Raji (cell line): ENCODE results near the gene SCN1B.

Experiments
- POLR2A ChIP-seq: IDR thresholded peaks from 2 replicates; pipeline ENCODE4 v1.6.1; 2011; ENCODE audit warnings: low read depth, low read length, control low read depth; ENCODE audit not compliant: insufficient read depth

SCN1B gene

DNA sequence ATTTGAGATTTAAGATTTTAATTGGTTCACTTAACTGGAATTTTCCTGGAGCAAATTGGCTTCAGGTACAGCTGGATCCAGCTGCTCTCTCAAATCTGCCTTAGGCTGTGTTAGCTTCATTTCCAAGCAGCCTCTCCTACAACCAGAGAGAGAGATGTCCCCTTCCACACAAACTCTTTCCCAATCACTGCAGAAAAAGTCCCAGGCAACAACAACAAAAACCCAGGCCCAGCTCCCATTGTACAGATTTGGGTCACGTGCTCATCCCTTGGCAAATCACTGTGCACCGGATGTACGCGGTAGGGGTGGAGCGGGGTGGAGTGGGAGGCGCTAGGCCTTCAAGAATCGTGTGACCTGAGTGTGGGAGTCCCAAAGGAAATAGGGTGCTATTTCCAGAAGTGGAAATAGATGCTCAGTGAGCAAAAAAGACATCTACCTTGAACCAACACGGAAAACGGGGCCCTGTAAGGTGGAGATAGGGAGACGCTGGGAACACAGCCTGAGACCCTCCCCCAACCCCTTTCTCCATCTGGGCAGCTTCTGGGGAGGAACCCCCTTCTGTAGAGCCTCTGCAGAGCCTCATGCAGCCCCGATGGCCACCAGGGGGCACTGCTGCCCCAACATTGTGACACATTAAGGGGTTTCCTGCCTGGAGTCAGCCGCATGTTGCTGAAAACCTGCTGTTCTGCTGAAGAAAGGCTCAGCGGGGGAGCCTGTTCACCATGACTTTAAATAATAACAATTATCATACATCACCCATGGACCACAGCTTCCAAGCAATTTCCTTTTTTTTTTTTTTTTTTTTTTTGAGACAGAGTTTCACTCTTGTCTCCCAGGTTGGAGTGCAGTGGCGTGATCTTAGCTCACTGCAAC is 36.7 kb downstream of the SCN1B start:
- peak; percentile 57; the same call in 1 of the 2 replicates for TF ChIP-seq POLR2A

DNA sequence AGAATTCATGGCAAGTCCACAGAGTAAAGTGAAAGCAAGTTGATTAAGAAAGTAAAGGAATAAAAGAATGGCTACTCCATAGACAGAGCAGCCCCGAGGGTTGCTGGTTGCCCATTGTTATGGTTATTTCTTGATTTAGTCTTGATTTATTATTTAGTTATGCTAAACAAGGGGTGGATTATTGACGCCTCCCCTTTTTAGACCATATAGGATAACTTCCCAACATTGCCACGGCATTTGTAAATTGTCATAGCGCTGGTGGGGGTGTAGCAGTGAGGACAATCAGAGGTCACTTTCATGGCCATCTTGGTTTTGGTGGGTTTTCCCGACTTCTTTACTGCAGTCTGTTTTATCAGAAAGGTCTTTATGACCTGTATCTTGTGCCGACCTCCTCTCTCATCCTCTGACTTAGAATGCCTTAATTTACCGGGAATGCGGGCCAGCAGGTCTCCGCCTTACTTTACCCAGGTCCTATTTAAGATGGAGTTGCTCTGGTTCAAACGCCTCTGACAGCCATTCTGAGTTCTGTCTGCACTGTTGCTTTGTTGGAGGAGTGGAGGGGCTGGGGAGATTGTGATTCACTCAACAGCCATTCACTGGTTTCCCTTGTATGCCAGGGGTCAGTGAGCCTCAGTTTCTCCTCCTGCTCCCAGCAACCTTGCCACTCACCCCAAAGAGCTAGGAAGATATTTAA is 38.8 kb downstream of the SCN1B start:
- TF ChIP-seq POLR2A, result no peak

DNA sequence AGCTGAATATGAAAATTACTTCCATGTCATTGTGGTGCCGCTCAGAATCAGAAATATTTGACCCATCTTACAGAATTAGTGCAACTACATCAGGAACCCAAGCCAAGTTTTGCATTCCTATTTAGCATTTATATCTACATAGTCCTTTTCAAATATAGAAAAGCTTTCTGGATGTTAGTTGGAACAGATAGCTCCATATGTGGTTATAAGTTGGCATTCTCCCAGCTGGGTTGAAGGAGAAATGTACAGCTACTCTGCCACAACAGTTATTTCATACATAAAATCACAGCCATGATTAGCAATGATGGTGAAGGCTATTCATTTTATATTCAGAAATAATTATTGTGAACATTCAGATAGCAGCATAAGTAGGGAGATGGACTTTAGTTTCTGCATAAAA is 39.4 kb downstream of the SCN1B start:
- no peak for TF ChIP-seq POLR2A

DNA sequence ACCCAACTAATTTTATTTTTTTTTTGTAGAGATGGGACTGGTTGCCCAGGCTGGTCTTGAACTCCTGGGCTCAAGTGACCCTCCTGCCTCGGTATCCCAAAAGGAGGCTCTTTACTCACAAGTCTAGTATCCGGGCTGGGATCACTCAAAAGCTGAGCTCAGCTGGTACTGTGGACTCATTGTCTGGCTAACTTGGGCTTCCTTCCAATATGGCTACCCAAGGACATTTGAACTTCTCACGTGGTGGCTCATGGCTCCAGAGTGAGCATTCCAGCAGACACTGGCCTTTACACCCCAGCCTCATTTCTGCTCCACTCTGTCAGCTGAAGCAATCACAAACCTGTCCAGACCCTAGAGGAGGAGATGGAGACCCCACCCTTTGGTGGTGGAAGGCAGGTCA is 40.2 kb downstream of the SCN1B start:
- TF ChIP-seq POLR2A, result no peak

DNA sequence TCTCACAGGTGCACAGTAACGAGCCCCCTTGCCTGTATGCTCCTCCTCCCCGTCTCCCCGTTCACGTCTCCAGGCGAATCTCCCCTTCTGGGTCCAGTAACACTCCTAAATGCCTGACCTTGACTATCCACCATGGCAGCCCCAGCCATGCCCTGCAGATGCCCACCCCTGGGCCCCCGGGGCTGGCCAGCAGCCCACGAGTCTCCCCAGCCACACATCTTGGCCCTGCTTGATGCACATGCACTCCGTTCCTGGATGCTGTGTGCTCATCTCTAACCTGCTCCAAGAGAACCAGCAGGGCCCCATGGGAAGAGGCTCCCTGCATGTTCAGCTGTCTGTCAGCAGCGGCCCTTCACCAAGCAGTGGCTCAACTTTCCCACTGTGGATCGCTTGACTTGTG is 43.2 kb downstream of the SCN1B start:
- TF ChIP-seq POLR2A, result no peak

DNA sequence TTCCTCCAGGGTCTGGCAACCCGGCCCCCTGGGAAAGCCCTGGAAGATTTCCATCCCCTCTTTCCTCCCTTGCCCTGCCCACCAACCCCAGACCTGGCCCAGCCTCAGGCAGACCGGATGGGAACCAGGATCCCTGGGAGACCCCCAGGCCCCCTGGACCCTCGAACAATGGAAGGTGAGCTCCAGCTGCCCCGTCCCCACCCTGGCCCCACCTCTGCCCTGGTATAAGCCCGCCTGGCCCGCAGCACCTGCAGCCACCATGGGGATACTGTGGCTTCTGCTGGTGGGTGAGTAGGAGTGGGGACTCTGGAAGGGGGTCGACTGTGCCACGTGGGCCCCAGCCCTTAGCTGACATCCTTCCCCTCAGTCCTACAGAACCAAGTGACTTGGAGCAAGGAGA is 43.7 kb downstream of the SCN1B start:
- TF ChIP-seq POLR2A, result no peak

DNA sequence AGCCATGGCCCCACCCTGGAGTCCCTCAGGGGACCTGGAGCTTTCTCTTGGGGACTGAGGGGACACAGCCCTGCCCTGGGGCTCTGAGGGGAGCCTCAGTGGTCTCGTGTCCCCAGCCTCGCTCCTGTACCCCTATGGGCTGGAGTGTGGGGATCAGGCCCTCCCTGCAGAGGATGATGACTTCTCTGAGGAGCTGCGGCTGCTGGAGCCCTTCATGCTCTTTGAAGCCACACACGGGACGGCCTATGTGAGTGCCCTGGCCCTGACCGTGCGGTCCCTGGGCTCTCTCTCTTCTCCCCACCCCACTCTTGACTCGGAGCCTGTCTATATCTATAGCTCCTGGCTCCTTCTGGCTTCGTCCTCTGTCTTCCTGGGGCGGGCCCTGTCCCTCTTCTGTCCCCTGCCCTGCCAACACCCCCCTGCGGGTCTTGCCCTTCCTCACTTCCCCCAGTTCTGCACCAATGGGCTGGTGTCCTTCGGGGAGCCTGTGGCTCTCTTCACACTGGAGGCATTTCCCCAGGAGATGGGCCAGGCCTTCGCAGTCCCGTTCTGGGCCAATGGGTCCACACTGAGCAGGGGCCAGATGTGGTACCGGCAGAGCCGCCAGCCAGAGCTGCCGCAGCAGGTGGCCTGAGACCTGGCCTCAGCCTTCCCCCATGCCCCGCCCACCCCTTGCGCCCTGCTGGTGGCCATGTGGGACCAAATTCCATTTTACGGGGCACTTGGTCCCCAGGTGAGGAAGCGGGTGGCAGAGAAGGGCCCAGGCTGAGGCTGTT is 44.3 kb downstream of the SCN1B start:
- TF ChIP-seq POLR2A, result no peak

DNA sequence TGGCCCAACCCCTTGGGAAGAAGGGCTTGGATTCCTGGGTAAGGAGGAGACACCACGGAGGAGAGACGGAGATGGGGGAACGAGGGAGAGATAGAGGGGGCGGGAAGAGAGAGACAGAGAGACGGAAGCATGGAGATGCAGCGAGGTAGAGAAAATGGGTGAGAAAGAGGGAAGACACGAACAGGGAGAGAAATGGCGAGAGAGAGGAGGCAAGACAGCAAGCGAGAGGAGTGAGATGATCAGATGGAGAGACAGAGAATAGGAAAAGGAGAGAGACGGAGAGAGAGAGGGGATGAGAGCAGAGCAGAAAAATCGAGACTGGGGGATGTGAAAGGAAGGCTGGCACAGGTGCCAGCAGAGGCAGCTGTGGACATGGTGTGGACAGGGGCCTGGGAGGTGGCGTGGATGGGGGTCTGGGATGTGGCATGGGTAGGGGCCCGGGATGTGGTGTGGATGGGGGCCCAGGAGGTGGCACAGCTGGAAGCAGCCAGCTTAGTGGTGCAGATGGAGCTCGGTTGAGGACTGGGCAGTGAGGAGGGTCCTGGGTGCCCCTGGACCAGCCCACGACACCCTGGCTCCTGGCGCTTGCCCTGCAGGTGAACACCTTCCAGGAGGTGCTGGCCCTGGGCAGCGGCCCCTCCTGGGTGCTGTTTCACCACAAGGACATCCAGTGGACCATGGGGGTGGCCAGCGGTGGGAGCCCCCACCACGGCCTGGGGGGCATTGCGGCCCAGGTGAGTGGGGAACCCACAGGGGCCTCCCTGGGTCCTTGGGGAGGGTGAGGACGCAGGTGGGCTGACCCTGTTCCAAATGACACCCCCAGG is 45.1 kb downstream of the SCN1B start:
- TF ChIP-seq POLR2A, result no peak

DNA sequence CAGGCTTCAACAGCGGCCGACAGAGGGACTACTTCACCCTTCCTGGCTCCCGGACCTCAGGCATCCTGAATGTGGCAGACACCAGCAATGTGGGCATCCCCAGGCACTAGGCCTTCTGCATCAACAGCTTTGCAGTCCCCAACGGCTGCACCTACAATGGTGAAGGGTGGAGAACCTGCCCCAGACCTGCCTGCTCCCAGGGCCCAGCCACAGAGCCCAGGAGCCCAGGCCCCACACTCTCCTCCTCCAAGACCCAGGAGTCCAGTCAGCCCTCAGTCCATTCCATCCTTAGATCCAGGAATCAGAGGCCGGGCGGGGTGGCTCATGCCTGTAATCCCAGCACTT is 45.7 kb downstream of the SCN1B start:
- TF ChIP-seq POLR2A, result no peak

DNA sequence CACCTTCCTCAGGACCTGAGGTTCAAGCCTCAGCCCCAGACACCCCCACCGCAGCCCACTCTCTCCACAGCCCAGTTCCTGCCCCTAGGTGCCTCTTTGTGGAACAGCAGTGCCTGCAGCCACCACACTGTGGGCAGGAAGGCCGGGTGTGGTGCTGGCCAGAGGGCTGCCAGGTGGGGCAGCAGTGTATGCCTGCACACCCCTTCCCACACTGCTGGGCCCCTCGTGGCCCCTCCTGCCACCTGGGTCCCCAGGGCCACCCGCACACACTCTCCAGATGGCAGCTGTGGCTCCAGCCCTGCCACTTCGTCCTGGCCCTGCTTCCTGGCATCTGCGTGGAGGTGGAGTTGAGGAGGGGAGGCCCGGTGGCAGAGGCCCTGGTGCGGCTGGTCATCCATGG is 46.4 kb downstream of the SCN1B start:
- TF ChIP-seq POLR2A, result no peak

DNA sequence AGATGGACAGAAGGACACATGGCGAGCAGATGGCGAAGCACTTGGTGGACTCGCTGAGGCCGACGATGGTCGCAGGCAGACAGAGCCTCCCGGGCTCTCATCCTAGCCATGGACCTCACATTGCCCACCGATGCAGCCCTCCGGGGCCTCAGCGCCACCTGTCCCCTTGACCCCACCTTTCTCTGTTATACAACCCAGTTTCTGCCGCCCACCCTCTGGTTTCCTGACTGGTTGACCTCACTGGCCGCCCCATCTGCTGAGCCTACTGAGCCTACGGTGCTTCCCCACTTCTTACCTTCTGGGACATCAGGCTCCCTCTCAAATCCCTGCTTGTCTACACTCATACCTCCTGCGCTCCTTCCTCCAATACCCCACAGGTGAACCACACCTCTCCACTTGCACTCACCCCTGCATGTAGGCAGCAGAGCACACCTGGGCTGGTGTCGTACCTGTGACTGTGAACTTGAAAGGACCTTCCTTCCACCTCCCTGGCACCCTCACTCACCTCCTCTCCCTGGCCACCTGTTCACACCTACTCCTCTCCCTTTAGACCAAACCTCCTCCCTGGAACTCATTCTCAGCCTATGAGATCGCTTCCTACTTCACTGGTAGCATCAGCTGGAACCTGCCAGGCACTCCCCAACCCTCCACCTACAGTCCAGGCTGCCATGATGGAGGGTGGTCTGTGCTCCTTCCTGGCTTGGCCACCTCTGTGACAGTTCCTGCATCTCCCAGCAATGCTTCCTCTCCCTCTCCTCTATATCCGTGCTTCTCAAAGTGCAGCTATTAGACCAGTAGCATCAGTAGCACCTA is 47.3 kb downstream of the SCN1B start:
- no peak for TF ChIP-seq POLR2A

DNA sequence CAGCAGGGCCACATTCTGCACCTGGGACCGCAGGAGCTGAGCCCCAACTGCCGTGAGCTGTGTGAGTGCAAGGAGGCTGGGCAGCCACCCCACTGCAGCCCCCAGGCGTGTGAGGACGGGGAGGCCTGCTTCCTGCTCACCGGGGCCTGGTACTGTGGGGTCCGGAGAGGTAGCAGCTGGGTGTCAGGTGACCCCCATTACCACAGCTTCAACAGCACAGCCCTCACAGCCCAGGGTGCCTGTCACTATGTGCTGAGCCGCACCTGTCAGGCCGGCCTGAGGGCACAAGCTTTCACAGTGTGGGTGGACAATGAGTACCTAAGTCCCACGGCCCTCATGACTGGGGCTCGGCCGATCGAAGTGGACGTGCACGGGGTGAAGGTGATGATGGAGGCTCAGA is 49.6 kb downstream of the SCN1B start:
- TF ChIP-seq POLR2A, result no peak

DNA sequence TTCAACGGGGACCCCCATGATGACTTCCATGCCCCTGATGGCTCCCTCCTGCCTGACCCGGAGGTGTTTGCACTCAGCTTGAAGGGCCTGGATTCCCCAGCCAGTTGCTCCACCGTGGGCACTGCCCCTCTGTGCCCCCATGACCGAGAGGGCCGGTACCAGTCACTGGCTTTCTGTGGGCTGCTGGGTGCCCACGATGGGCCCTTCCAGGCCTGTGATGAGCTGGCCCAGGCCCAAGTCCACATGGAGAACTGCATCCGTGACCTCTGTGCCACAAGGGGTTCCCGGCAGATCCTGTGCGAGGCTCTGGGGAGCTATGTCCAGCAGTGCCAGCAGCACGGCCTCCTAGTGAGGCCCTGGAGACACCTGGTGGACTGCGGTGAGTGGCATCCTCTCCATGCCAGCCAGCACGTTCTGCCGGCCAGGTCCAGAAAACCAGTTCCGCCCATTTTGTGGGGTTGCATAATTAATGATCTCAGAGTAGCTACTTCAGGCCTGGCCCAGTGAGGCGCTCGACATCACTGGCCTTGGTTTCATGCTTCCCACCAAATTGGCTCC is 50.4 kb downstream of the SCN1B start:
- no peak for TF ChIP-seq POLR2A

DNA sequence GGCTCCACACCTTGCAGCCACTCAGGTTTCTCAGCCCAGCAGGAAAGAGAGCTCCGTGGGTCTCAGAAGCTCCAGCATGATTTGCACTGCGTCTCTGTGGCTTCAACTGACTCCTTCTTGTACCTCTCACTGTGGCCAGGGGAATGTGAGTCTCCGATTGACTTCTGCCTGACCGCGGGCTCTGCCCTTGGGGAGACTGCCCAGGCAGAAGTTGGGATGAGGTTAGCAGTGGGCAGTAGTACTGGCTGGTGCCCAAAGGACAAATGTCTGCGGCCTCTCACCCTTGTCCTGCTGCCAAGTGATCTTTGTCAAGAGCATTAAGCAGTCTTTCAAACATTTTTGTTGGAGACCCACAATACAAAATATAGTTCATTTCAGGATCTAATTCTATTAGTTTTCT is 50.9 kb downstream of the SCN1B start:
- no peak for TF ChIP-seq POLR2A
